SH-SY5Y (cell line): ENCODE data around the gene PTBP1.

Source experiments
- GATA2 ChIP-seq: IDR thresholded peaks from 2 replicates; pipeline ENCODE4 v1.6.1; 2011; ENCODE audit warnings: mild to moderate bottlenecking, low read depth, low read length
- GATA3 ChIP-seq: IDR thresholded peaks from 2 replicates; pipeline ENCODE4 v1.6.1; 2011; ENCODE audit warnings: low read depth, mild to moderate bottlenecking, low read length, moderate library complexity

GRCh38 chr19:861141-861755 is 64.0 kb downstream of the PTBP1 start:
- TF ChIP-seq GATA3 (no peak), GATA2 (no peak)
